NOMO-1 treated with dmso at 0.1 percent for 144 hours (cell line): ENCODE measurements around the gene TULP3.
"Not testable (repeated sequence)": the region's sequence is repeated elsewhere in the genome, so short reads cannot be mapped to it uniquely, and the experiment has no call there.

Experiments
- DNase-seq: peaks from one replicate; lab custom pipeline; 2025; ENCODE audit not compliant: unreplicated experiment; lab: John Stamatoyannopoulos, UW

TULP3 gene

GRCh38 chr12:2890388-2891239 lies at the start of gene TULP3:
Gene TULP3, plus strand, starts transcription at chr12:2890891. Its CDS starts 57 bp downstream, at chr12:2890948.
- peak; percentile 95 for DNase-seq

GRCh38 chr12:2841056-2841650 lies 49.5 kb upstream of the TULP3 start:
- DNase-seq: no peak

GRCh38 chr12:2842948-2843347 lies 47.7 kb upstream of the TULP3 start:
- no peak for DNase-seq

GRCh38 chr12:2844786-2845185 lies 45.9 kb upstream of the TULP3 start:
- no peak for DNase-seq

GRCh38 chr12:2845280-2845679 lies 45.4 kb upstream of the TULP3 start:
- no peak for DNase-seq

GRCh38 chr12:2851931-2852330 lies 38.8 kb upstream of the TULP3 start:
- DNase-seq: no peak

GRCh38 chr12:2853626-2854025 lies 37.1 kb upstream of the TULP3 start:
- no peak for DNase-seq

- no peak for DNase-seq
Measured at GRCh38 chr12:2854669-2855453, 35.8 kb upstream of the TULP3 start.

- DNase-seq: no peak
Measured at GRCh38 chr12:2855546-2855945, 35.1 kb upstream of the TULP3 start.

GRCh38 chr12:2856051-2856450 lies 34.6 kb upstream of the TULP3 start:
- no peak for DNase-seq

- DNase-seq: no peak
Measured at GRCh38 chr12:2857021-2857431, 33.7 kb upstream of the TULP3 start, which contains the start of gene TEX52. Gene TEX52, minus strand, starts transcription at chr12:2857039. Its CDS starts 13 bp downstream, at chr12:2857026.

- no peak for DNase-seq
Measured at GRCh38 chr12:2857576-2857975, 33.1 kb upstream of the TULP3 start.

GRCh38 chr12:2858334-2858733 lies 32.4 kb upstream of the TULP3 start:
- no peak for DNase-seq

GRCh38 chr12:2858944-2859421 lies 31.7 kb upstream of the TULP3 start:
- DNase-seq: no peak

- DNase-seq: no peak
Measured at GRCh38 chr12:2860170-2860569, 30.5 kb upstream of the TULP3 start.

GRCh38 chr12:2862876-2863275 lies 27.8 kb upstream of the TULP3 start:
- no peak for DNase-seq

GRCh38 chr12:2863402-2863801 lies 27.3 kb upstream of the TULP3 start:
- DNase-seq: not testable (repeated sequence)

- DNase-seq: no peak
Measured at GRCh38 chr12:2864198-2864597, 26.5 kb upstream of the TULP3 start.

- not testable (repeated sequence) for DNase-seq
Measured at GRCh38 chr12:2868986-2869632, 21.6 kb upstream of the TULP3 start.

- peak; percentile 7 for DNase-seq
Measured at GRCh38 chr12:2876431-2877046, 14.2 kb upstream of the TULP3 start.
